Measurements from ENCODE around the gene SLC25A53.
A peak's percentile ranks its signal among the peaks of the same experiment; 100 is the strongest.

The SLC25A53 gene

GRCh38 chrX:104156630-104157529 is at the start of gene SLC25A53:
TSS of gene SLC25A53 (minus strand) at chrX:104157009. CDS start at chrX:104105257, 51,752 bp downstream.
- peak; percentile 91 for DNase-seq

GRCh38 chrX:104205548-104205947 is 48.7 kb upstream of the SLC25A53 start:
- no peak for DNase-seq

GRCh38 chrX:104195489-104196084 is 38.8 kb upstream of the SLC25A53 start:
- DNase-seq: peak; percentile 61

GRCh38 chrX:104195013-104195412 is 38.2 kb upstream of the SLC25A53 start:
- DNase-seq: no peak

GRCh38 chrX:104193485-104193884 is 36.7 kb upstream of the SLC25A53 start:
- DNase-seq: no peak

GRCh38 chrX:104189837-104190236 is 33.0 kb upstream of the SLC25A53 start:
- DNase-seq: no peak

- no peak for DNase-seq
Observed at GRCh38 chrX:104187931-104188330, 31.1 kb upstream of the SLC25A53 start.

GRCh38 chrX:104183685-104184084 is 26.9 kb upstream of the SLC25A53 start:
- no peak for DNase-seq

- DNase-seq: no peak
Observed at GRCh38 chrX:104173841-104174240, 17.0 kb upstream of the SLC25A53 start.

GRCh38 chrX:104172788-104173187 is 16.0 kb upstream of the SLC25A53 start:
- peak; percentile 24 for DNase-seq

GRCh38 chrX:104172121-104172520 is 15.3 kb upstream of the SLC25A53 start:
- DNase-seq: no peak

GRCh38 chrX:104168127-104168526 is 11.3 kb upstream of the SLC25A53 start:
- no peak for DNase-seq

- no peak for DNase-seq
Observed at GRCh38 chrX:104166735-104167436, 10.1 kb upstream of the SLC25A53 start.

GRCh38 chrX:104165894-104166734 is 9.3 kb upstream of the SLC25A53 start, which contains the start of gene FAM199X:
TSS of gene FAM199X (plus strand) at chrX:104166453. CDS start at chrX:104166786, 333 bp downstream.
- DNase-seq: peak; percentile 89

- DNase-seq: no peak
Observed at GRCh38 chrX:104151037-104151436, 5.8 kb downstream of the SLC25A53 start.

- DNase-seq: no peak
Observed at GRCh38 chrX:104141087-104141760, 15.6 kb downstream of the SLC25A53 start.

GRCh38 chrX:104137496-104137895 is 19.3 kb downstream of the SLC25A53 start:
- DNase-seq: no peak

- DNase-seq: peak; percentile 87
Observed at GRCh38 chrX:104136241-104137019, 20.4 kb downstream of the SLC25A53 start.

GRCh38 chrX:104135677-104136076 is 21.1 kb downstream of the SLC25A53 start:
- DNase-seq: no peak

- no peak for DNase-seq
Observed at GRCh38 chrX:104134583-104135261, 22.1 kb downstream of the SLC25A53 start.

Data from hematopoietic multipotent progenitor cell treated with erythropoietin and hydrocortisone succinate and interleukin-3 and kit ligand, for 6 days (in vitro differentiated cells).